A549 (cell line): Measurements from ENCODE around the gene CA10. TPM values are rescaled to one million over a fixed set of nuclear protein-coding genes. Genes with fewer than 3 reads are reported as not detected.

Experiments
- ATAC-seq, 2 experiments: fragments of 200-7000 bp in 1 of 2; fragments of >200 bp in 1 of 2; cut with Nextera tagmentation in 1 of 2; cut with Tn5 transposase in 1 of 2; 3 replicates each; pipeline versions ENCODE4 v1.8.0 to v1.9.1; 2018 to 2020; ENCODE audit warnings: mild to moderate bottlenecking in 1 of 2, moderate library complexity in 1 of 2
- CTCF ChIA-PET: fragments of 300-600 bp; sonication (Branson Sonifier 250); formaldehyde crosslinking; extraction: SDS; loops from one replicate; lab custom pipeline; 2021; ENCODE audit warnings: antibody characterized with exemption, inconsistent platforms; lab: Yijun Ruan, JAX
- POLR2A ChIA-PET: fragments of 350-600 bp; formaldehyde crosslinking; extraction: SDS; loops from one replicate; lab custom pipeline; 2021; ENCODE audit warnings: antibody characterized with exemption, inconsistent platforms; lab: Yijun Ruan, JAX
- DNase-seq, 2 experiments: peaks; one replicate each; pipeline versions ENCODE4 v3.0.0 to v3.0.0-alpha.2; 2011 to 2016; ENCODE audit warnings: low read depth in 1 of 2, low spot score in 1 of 2
- FAIRE-seq: peaks from 2 replicates; lab custom pipeline; 2011; peaks lifted over from hg19 to GRCh38; lab: Jason Lieb, UNC
- H3K27ac ChIP-seq, 2 experiments: fragments of >200 bp; sonication (Bioruptor Twin); formaldehyde crosslinking; 3 replicates each; pipeline ENCODE4 v1.5.1; 2016 to 2017
- H3K4me1 ChIP-seq: fragments of >200 bp; sonication (Bioruptor Twin); formaldehyde crosslinking; 3 replicates; pipeline ENCODE4 v1.6.1; 2016
- H3K4me2 ChIP-seq: fragments of >200 bp; sonication (Bioruptor Twin); formaldehyde crosslinking; 3 replicates; pipeline ENCODE4 v1.6.1; 2016
- H3K4me3 ChIP-seq: fragments of >200 bp; sonication (Bioruptor Twin); formaldehyde crosslinking; 3 replicates; pipeline ENCODE4 v1.5.1; 2016
- H3K9me3 ChIP-seq: fragments of >200 bp; sonication (Bioruptor Twin); formaldehyde crosslinking; 3 replicates; pipeline ENCODE4 v1.6.1; 2016
- CBX2 ChIP-seq: fragments of 200-600 bp; sonication (generic); IDR thresholded peaks from 2 replicates; pipeline ENCODE4 v1.6.1; 2016; ENCODE audit warnings: low read depth, mild to moderate bottlenecking, borderline replicate concordance
- CHD2 ChIP-seq: fragments of 150-350 bp; IDR thresholded peaks from 2 replicates; pipeline ENCODE4 v1.6.1; 2014; ENCODE audit warnings: low read length; ENCODE audit not compliant: partially characterized antibody
- CHD4 ChIP-seq: fragments of 200-600 bp; sonication (generic); IDR thresholded peaks from 2 replicates; pipeline ENCODE4 v1.6.1; 2016; ENCODE audit warnings: antibody characterized with exemption, mild to moderate bottlenecking, borderline replicate concordance
- EHF ChIP-seq: fragments of 250-450 bp; sonication (Bioruptor Pico); IDR thresholded peaks from 2 replicates; pipeline ENCODE4 v1.5.0; 2020; ENCODE audit warnings: mild to moderate bottlenecking
- EP300 ChIP-seq, 2 experiments: fragments of >200 bp; sonication (Bioruptor Twin); formaldehyde crosslinking; IDR thresholded peaks; 2 replicates in 1 of 2; 3 replicates in 1 of 2; pipeline ENCODE4 v1.6.1; 2016 to 2017
- HDAC2 ChIP-seq: fragments of 200-600 bp; sonication (generic); IDR thresholded peaks from 2 replicates; pipeline ENCODE4 v1.6.1; 2016
- HEYL ChIP-seq: fragments of 250-450 bp; sonication (Bioruptor Pico); IDR thresholded peaks from 2 replicates; pipeline ENCODE4 v1.8.0; 2021; ENCODE audit warnings: mild to moderate bottlenecking, moderate library complexity
- HOXA7 ChIP-seq: fragments of 250-450 bp; sonication (Bioruptor Pico); IDR thresholded peaks from 2 replicates; pipeline ENCODE4 v1.5.0; 2020; ENCODE audit warnings: mild to moderate bottlenecking, moderate library complexity
- HOXB13 ChIP-seq: fragments of 250-450 bp; sonication (Bioruptor Pico); IDR thresholded peaks from 2 replicates; pipeline ENCODE4 v1.5.0; 2020; ENCODE audit warnings: low read depth, mild to moderate bottlenecking, moderate library complexity
- JUN ChIP-seq, 2 experiments: fragments of >200 bp; sonication (Bioruptor Twin); formaldehyde crosslinking; IDR thresholded peaks; 2 replicates in 1 of 2; 3 replicates in 1 of 2; pipeline ENCODE4 v1.6.1; 2016 to 2017
- MAZ ChIP-seq: fragments of 150-350 bp; IDR thresholded peaks from 2 replicates; pipeline ENCODE4 v1.6.1; 2014; ENCODE audit warnings: antibody characterized with exemption, low read depth, low read length, borderline replicate concordance
- PHF8 ChIP-seq: fragments of 200-600 bp; sonication (generic); IDR thresholded peaks from 2 replicates; pipeline ENCODE4 v1.6.1; 2016; ENCODE audit warnings: low read depth, mild to moderate bottlenecking, antibody characterized with exemption, moderate library complexity, borderline replicate concordance
- POLR2AphosphoS2 ChIP-seq: conservative IDR thresholded peaks from 2 replicates; pipeline ENCODE4 v1.6.1; 2012; ENCODE audit warnings: low read length, improper control_type of control experiment, inconsistent platforms
- RAD21 ChIP-seq, 2 experiments: fragments of >200 bp in 1 of 2; sonication (Bioruptor Twin) in 1 of 2; formaldehyde crosslinking in 1 of 2; IDR thresholded peaks in 1 of 2; conservative IDR thresholded peaks in 1 of 2; 2 replicates in 1 of 2; 3 replicates in 1 of 2; pipeline ENCODE4 v1.6.1; 2012 to 2018; ENCODE audit warnings: inconsistent platforms in 1 of 2
- RARB ChIP-seq: fragments of 250-450 bp; sonication (Bioruptor Pico); IDR thresholded peaks from 2 replicates; pipeline ENCODE4 v1.8.0; 2021; ENCODE audit warnings: mild to moderate bottlenecking, moderate library complexity
- RFX5 ChIP-seq: fragments of 450-650 bp; IDR thresholded peaks from 2 replicates; pipeline ENCODE4 v1.7.1; 2014; ENCODE audit warnings: antibody characterized with exemption, mild to moderate bottlenecking, moderate library complexity
- TFCP2L1 ChIP-seq: fragments of 250-450 bp; sonication (Bioruptor Pico); IDR thresholded peaks from 2 replicates; pipeline ENCODE4 v1.5.0; 2021; ENCODE audit warnings: mild to moderate bottlenecking
- TP53 ChIP-seq: fragments of 250-450 bp; sonication (Bioruptor Pico); IDR thresholded peaks from 2 replicates; pipeline ENCODE4 v1.5.0; 2021; ENCODE audit warnings: mild to moderate bottlenecking, moderate library complexity
- ZC3H11A ChIP-seq: fragments of 450-650 bp; IDR thresholded peaks from 2 replicates; pipeline ENCODE4 v1.6.1; 2014; ENCODE audit warnings: antibody characterized with exemption, mild to moderate bottlenecking
- ZFP36 ChIP-seq: fragments of 450-650 bp; IDR thresholded peaks from 2 replicates; pipeline ENCODE4 v1.6.1; 2014; ENCODE audit warnings: borderline replicate concordance; ENCODE audit not compliant: partially characterized antibody
- WGBS: methylation state at CpG from one replicate; pipeline ENCODE4 v1.1.6; 2017; ENCODE audit errors: missing lambda C conversion rate; 5-methylcytosine and 5-hydroxymethylcytosine counted together
- polyA plus RNA-seq, 4 experiments: library from polyadenylated mRNA; depleted of rRNA in 3 of 4; stranded (reverse); fragments of >200 nt; fragmentation: RNase III in 1 of 4; extraction: RNeasy Plus Mini Kit Qiagen cat#74134 plus additional on column Dnase treatment in 1 of 4; gene quantifications; 2 replicates in 3 of 4; 3 replicates in 1 of 4; pipeline ENCODE4 v1.2.3, GENCODE V29; 2011 to 2017
- TF ChIP-seq, protein P1 (sequence below): IDR thresholded peaks from 2 replicates; pipeline ENCODE4 v1.6.1; 2012; ENCODE audit warnings: low read depth, borderline replicate concordance
- TF ChIP-seq, protein P2 (sequence below): fragments of 450-650 bp; IDR thresholded peaks from 2 replicates; pipeline ENCODE4 v1.6.1; 2014; ENCODE audit warnings: antibody characterized with exemption
- TF ChIP-seq, protein P3 (sequence below): fragments of >200 bp; sonication (Bioruptor Twin); formaldehyde crosslinking; IDR thresholded peaks from 3 replicates; pipeline ENCODE4 v1.6.1; 2016
- TF ChIP-seq, protein P4 (sequence below): fragments of 250-450 bp; sonication (Bioruptor Pico); IDR thresholded peaks from 2 replicates; pipeline ENCODE4 v1.5.0; 2020; ENCODE audit warnings: low read depth, mild to moderate bottlenecking, moderate library complexity

Gene CA10
- polyA plus RNA-seq, 2 of the 4 experiments (the other 2 are of a cell fraction) = not detected

DNA sequence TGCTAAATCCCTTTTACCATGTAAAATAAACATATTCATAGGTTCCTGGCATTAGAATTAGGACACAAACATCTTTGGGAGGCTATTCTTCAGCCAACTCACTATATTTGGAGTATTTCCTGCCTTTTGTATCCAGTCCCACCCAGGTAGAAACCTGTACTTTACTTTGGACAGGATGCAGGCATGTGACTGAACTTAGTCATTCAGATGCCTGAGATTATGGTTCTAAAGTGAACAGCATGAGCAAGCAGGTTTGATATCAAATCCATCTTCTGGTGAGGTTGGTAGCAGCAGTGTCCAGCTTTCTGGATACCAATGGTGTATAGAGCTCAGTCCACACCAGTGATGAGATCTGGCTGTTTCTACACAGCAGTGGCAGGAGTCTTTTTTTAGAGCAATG is 20.2 kb downstream of the CA10 start:
- FAIRE-seq (no peak), DNase-seq (no peak), ATAC-seq (no peak)
- H3K9me3 ChIP-seq = no peaks in the 10 kb centered on the region
- TF ChIP-seq, protein P1, sequence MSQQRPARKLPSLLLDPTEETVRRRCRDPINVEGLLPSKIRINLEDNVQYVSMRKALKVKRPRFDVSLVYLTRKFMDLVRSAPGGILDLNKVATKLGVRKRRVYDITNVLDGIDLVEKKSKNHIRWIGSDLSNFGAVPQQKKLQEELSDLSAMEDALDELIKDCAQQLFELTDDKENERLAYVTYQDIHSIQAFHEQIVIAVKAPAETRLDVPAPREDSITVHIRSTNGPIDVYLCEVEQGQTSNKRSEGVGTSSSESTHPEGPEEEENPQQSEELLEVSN = no peak
- TF ChIP-seq ZC3H11A (no peak), EHF (CRISPR knock-in tag) (no peak), TP53 (CRISPR knock-in tag) (no peak), HOXA7 (CRISPR knock-in tag) (no peak), CHD4 (no peak), EP300 (IDR thresholded peaks at IDR 0.05) (no peak), TFCP2L1 (CRISPR knock-in tag) (no peak), RARB (no peak), RAD21 (conservative IDR thresholded peaks at IDR 0.05 in 1 of 2, IDR thresholded peaks at IDR 0.05 in 1 of 2) (no peak), POLR2AphosphoS2 (no peak), CBX2 (no peak), HEYL (CRISPR knock-in tag) (no peak)
- TF ChIP-seq, protein P2, sequence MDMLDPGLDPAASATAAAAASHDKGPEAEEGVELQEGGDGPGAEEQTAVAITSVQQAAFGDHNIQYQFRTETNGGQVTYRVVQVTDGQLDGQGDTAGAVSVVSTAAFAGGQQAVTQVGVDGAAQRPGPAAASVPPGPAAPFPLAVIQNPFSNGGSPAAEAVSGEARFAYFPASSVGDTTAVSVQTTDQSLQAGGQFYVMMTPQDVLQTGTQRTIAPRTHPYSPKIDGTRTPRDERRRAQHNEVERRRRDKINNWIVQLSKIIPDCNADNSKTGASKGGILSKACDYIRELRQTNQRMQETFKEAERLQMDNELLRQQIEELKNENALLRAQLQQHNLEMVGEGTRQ = no peak
- TF ChIP-seq, protein P3, sequence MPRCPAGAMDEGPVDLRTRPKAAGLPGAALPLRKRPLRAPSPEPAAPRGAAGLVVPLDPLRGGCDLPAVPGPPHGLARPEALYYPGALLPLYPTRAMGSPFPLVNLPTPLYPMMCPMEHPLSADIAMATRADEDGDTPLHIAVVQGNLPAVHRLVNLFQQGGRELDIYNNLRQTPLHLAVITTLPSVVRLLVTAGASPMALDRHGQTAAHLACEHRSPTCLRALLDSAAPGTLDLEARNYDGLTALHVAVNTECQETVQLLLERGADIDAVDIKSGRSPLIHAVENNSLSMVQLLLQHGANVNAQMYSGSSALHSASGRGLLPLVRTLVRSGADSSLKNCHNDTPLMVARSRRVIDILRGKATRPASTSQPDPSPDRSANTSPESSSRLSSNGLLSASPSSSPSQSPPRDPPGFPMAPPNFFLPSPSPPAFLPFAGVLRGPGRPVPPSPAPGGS = no peak
- ChIA-PET CTCF (no interaction called here), POLR2A (no interaction called here)
- H3K4me2 ChIP-seq = no peak overlapping the region
- no peaks in the 10 kb centered on the region for H3K4me1 ChIP-seq
- no peak overlapping the region for H3K4me3 ChIP-seq
- no peak overlapping the region for H3K27ac ChIP-seq

DNA sequence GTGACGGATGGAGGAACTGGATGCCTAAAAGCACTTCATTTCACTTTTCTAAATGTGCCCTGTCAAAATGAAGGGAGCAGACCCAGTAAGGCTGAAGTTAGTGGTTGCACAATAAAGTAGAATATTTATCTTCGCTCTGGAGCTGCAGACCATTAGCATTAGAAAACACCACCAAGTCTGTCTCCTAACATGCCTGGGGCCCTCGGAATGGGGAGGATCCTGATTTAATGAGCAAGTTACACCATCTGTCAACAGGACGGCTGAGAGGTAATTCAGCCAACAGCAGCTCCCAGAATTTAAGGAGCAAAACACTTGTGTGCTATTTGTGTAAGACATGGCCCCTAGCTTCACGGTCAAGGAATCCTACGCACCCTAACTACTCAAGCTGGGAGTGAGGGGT is 22.3 kb downstream of the CA10 start:
- 7% methylated on average over 6 of the region's 6 CpGs for WGBS
- CTCF ChIA-PET = interaction anchor here (0.7 to 2.1 kb wide), 2 partner anchors 8 to 29 kb away, joined by 3 to 8 read pairs; no protein-coding TSS in a partner anchor
- no peak overlapping the region for H3K27ac ChIP-seq
- no peaks in the 10 kb centered on the region for H3K4me1 ChIP-seq
- no peak overlapping the region for H3K4me3 ChIP-seq
- no peak overlapping the region for H3K4me2 ChIP-seq
- FAIRE-seq (no peak), ATAC-seq (no peak)
- TF ChIP-seq, protein P4, sequence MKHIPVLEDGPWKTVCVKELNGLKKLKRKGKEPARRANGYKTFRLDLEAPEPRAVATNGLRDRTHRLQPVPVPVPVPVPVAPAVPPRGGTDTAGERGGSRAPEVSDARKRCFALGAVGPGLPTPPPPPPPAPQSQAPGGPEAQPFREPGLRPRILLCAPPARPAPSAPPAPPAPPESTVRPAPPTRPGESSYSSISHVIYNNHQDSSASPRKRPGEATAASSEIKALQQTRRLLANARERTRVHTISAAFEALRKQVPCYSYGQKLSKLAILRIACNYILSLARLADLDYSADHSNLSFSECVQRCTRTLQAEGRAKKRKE = no peak
- TF ChIP-seq, all 56 proteins: peak for 0
- POLR2A ChIA-PET = no interaction called here
- no peaks in the 10 kb centered on the region for H3K9me3 ChIP-seq
- no peak for DNase-seq

DNA sequence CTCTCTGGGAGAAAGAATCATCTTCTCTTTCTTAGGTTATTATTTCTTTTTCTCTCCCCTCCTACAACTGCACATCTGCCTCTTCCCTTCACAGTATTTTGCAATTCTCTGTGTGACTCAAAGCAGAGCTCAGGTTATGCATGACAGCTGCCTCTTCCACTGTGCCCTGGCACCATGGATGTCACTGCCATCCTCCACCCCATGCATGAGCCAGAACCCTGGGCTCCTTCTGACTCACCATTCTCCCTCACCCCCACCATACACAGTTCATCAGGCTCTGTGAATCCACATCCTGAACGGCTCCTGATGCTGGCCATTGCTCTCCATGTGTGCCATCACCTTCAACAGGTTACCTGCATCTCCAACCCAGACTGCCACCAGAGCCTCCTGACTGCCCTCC is 23.9 kb downstream of the CA10 start:
- WGBS = 0% methylated on average over 1 of the region's 1 CpG

More for the DNA sequence above, 23.9 kb downstream of the CA10 start:
- ATAC-seq (no peak), DNase-seq (no peak), FAIRE-seq (no peak)
- TF ChIP-seq PHF8 (no peak), HDAC2 (no peak), RARB (no peak), CBX2 (no peak), ZFP36 (no peak), RFX5 (no peak), JUN (IDR thresholded peaks at IDR 0.05) (no peak), CHD2 (no peak), HOXB13 (CRISPR knock-in tag) (no peak), ZC3H11A (no peak), POLR2AphosphoS2 (no peak), TP53 (CRISPR knock-in tag) (no peak), MAZ (no peak)
- TF ChIP-seq, protein P2 = no peak
- H3K4me3 ChIP-seq = no peak overlapping the region
- POLR2A ChIA-PET = no interaction called here
- no peaks in the 10 kb centered on the region for H3K4me1 ChIP-seq
- H3K9me3 ChIP-seq = no peaks in the 10 kb centered on the region
- no peak overlapping the region for H3K4me2 ChIP-seq
- CTCF ChIA-PET = interaction anchor here (2.1 kb wide), 1 partner anchor 28 kb away, joined by 8 read pairs; no protein-coding TSS in a partner anchor
- no peak overlapping the region for H3K27ac ChIP-seq
